HepG2 (cell line): ENCODE results near the gene RBBP8NL. TPM values are rescaled to one million over a fixed set of nuclear protein-coding genes. Genes with fewer than 3 reads are reported as not detected.
A peak's percentile ranks its signal among the peaks of the same experiment; 100 is the strongest.

Source experiments
- GPN1 ChIP-seq: sonication (generic); formaldehyde crosslinking; IDR thresholded peaks from 2 replicates; pipeline ENCODE4 v1.5.1; 2020; ENCODE audit warnings: missing genetic modification reagents, borderline replicate concordance
- GTF3A ChIP-seq: sonication (generic); formaldehyde crosslinking; conservative IDR thresholded peaks from 2 replicates; pipeline ENCODE4 v1.4.0; 2020; ENCODE audit warnings: mild to moderate bottlenecking, missing genetic modification reagents
- HOXA3 ChIP-seq: sonication (generic); formaldehyde crosslinking; IDR thresholded peaks from 2 replicates; pipeline ENCODE4 v1.5.0; 2020; ENCODE audit warnings: missing genetic modification reagents
- JUND ChIP-seq: sonication (generic); formaldehyde crosslinking; IDR thresholded peaks from 2 replicates; pipeline ENCODE4 v1.8.0; 2022; ENCODE audit warnings: mild to moderate bottlenecking, missing genetic modification reagents
- NFYC ChIP-seq: IDR thresholded peaks from 2 replicates; pipeline ENCODE4 v1.6.1; 2016; ENCODE audit warnings: missing genetic modification reagents, missing compliant biosample characterization
- PAWR ChIP-seq: sonication (generic); formaldehyde crosslinking; IDR thresholded peaks from 2 replicates; pipeline ENCODE4 v1.4.0; 2020; ENCODE audit warnings: missing genetic modification reagents, mild to moderate bottlenecking, borderline replicate concordance
- PHF21A ChIP-seq: sonication (generic); formaldehyde crosslinking; IDR thresholded peaks from 2 replicates; pipeline ENCODE4 v1.5.0; 2020; ENCODE audit warnings: mild to moderate bottlenecking, missing genetic modification reagents
- SMYD3 ChIP-seq: sonication (generic); formaldehyde crosslinking; IDR thresholded peaks from 2 replicates; pipeline ENCODE4 v1.8.1; 2023; ENCODE audit warnings: mild to moderate bottlenecking, missing genetic modification reagents
- ZNF24 ChIP-seq: fragments of 450-650 bp; IDR thresholded peaks from 2 replicates; pipeline ENCODE4 v1.6.1; 2017; ENCODE audit warnings: antibody characterized with exemption, mild to moderate bottlenecking
- ZNF432 ChIP-seq: sonication (generic); formaldehyde crosslinking; IDR thresholded peaks from 2 replicates; pipeline ENCODE4 v1.5.0; 2020; ENCODE audit warnings: missing genetic modification reagents, mild to moderate bottlenecking, borderline replicate concordance
- ZNF510 ChIP-seq: sonication (generic); formaldehyde crosslinking; IDR thresholded peaks from 2 replicates; pipeline ENCODE4 v1.4.0; 2020; ENCODE audit warnings: low read depth, mild to moderate bottlenecking, missing genetic modification reagents
- ZNF567 ChIP-seq: sonication (generic); formaldehyde crosslinking; IDR thresholded peaks from 2 replicates; pipeline ENCODE4 v1.8.1; 2023; ENCODE audit warnings: mild to moderate bottlenecking, missing genetic modification reagents, borderline replicate concordance
- ZNF629 ChIP-seq: sonication (generic); formaldehyde crosslinking; conservative IDR thresholded peaks from 2 replicates; pipeline ENCODE4 v1.5.0; 2020; ENCODE audit warnings: missing genetic modification reagents
- ZNF644 ChIP-seq: IDR thresholded peaks from 2 replicates; pipeline ENCODE4 v1.6.1; 2016; ENCODE audit warnings: low read depth
- ZNF674 ChIP-seq: sonication (generic); formaldehyde crosslinking; IDR thresholded peaks from 2 replicates; pipeline ENCODE4 v1.5.0; 2020; ENCODE audit warnings: low read depth, mild to moderate bottlenecking, missing genetic modification reagents
- ZNF782 ChIP-seq: sonication (generic); formaldehyde crosslinking; IDR thresholded peaks from 2 replicates; pipeline ENCODE4 v1.4.0; 2020; ENCODE audit warnings: missing genetic modification reagents, mild to moderate bottlenecking, borderline replicate concordance
- polyA plus RNA-seq, 8 experiments: library from polyadenylated mRNA; depleted of rRNA in 3 of 8; stranded (reverse) in 7 of 8; unstranded in 1 of 8; fragments of >200 nt; fragmentation: Illumina TruSeq in 4 of 8; extraction: Trizol in 4 of 8; gene quantifications; 2 replicates each; pipeline versions ENCODE4 v1.2.1 to v1.2.3, GENCODE V29; 2011 to 2016; ENCODE audit warnings: low read depth in 4 of 8, missing spikeins in 1 of 8, mixed read lengths in 1 of 8; ENCODE audit not compliant: insufficient read depth in 1 of 8
- total RNA-seq, 5 experiments: library from RNA; depleted of rRNA; stranded (reverse); fragments of >200 nt; fragmentation: Illumina TruSeq; extraction: Trizol; gene quantifications; 2 replicates each; pipeline ENCODE4 v1.2.3, GENCODE V29; 2016; ENCODE audit warnings: low read depth in 1 of 5
- TF ChIP-seq, protein P1 (sequence below): sonication (generic); formaldehyde crosslinking; IDR thresholded peaks from 2 replicates; pipeline ENCODE4 v1.9.0; 2021; ENCODE audit warnings: mild to moderate bottlenecking, missing genetic modification reagents
- TF ChIP-seq, protein P2 (sequence below): sonication (generic); formaldehyde crosslinking; IDR thresholded peaks from 2 replicates; pipeline ENCODE4 v1.4.0; 2020; ENCODE audit warnings: low read depth, mild to moderate bottlenecking, missing genetic modification reagents
- TF ChIP-seq, protein P3 (sequence below): fragments of 450-650 bp; IDR thresholded peaks from 2 replicates; pipeline ENCODE4 v1.6.1; 2017; ENCODE audit warnings: mild to moderate bottlenecking

The RBBP8NL gene
- total and polyA plus RNA-seq, 2 of the 13 experiments (the other 11 are each of a cell fraction or from before 2014, with no cell fraction given): 0.69 to 0.86 TPM

DNA sequence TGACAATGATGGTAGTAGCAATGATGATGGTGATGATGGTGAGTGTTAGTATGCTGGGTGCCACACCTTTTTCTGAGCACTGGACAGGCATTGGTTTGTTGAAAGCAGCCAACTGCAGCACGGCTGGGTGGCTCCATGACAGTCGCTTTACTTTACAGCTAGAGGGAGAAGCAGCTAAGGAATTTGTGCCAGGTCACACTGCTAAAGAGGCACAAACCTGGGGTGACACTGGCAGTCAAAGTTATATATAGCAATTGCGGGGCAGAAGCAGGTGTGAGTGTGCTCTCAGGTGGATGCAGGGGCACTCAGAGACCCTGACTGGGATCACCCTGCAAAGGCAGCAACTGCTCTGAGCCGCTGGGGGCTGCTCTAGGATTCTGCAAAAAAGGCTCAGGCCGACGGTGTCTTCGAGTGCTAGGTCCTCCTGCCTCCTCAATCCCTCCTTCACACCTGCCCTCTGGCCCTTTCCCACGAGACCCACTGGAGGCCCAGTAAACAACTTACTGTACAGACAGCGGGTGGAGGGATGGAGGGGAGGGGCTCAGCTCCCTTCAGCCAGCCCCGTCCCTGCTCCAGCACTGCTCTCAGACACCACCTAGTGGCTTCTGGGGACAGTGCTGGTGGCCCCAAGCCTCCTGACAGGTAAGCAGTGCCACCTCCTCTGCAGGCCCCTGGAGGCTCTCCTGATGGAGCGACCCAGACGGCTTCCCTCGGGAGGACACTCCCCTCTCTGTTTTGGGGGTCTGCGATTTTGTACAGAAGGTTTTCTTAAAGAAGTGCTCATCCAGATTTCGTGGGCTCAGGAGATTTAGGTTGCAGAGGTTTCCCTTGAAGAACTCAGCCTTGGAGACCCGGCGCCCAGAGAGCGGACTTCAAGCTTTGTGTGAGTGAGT, 44.8 kb downstream of the RBBP8NL start (continued):
- TF ChIP-seq, protein P1, sequence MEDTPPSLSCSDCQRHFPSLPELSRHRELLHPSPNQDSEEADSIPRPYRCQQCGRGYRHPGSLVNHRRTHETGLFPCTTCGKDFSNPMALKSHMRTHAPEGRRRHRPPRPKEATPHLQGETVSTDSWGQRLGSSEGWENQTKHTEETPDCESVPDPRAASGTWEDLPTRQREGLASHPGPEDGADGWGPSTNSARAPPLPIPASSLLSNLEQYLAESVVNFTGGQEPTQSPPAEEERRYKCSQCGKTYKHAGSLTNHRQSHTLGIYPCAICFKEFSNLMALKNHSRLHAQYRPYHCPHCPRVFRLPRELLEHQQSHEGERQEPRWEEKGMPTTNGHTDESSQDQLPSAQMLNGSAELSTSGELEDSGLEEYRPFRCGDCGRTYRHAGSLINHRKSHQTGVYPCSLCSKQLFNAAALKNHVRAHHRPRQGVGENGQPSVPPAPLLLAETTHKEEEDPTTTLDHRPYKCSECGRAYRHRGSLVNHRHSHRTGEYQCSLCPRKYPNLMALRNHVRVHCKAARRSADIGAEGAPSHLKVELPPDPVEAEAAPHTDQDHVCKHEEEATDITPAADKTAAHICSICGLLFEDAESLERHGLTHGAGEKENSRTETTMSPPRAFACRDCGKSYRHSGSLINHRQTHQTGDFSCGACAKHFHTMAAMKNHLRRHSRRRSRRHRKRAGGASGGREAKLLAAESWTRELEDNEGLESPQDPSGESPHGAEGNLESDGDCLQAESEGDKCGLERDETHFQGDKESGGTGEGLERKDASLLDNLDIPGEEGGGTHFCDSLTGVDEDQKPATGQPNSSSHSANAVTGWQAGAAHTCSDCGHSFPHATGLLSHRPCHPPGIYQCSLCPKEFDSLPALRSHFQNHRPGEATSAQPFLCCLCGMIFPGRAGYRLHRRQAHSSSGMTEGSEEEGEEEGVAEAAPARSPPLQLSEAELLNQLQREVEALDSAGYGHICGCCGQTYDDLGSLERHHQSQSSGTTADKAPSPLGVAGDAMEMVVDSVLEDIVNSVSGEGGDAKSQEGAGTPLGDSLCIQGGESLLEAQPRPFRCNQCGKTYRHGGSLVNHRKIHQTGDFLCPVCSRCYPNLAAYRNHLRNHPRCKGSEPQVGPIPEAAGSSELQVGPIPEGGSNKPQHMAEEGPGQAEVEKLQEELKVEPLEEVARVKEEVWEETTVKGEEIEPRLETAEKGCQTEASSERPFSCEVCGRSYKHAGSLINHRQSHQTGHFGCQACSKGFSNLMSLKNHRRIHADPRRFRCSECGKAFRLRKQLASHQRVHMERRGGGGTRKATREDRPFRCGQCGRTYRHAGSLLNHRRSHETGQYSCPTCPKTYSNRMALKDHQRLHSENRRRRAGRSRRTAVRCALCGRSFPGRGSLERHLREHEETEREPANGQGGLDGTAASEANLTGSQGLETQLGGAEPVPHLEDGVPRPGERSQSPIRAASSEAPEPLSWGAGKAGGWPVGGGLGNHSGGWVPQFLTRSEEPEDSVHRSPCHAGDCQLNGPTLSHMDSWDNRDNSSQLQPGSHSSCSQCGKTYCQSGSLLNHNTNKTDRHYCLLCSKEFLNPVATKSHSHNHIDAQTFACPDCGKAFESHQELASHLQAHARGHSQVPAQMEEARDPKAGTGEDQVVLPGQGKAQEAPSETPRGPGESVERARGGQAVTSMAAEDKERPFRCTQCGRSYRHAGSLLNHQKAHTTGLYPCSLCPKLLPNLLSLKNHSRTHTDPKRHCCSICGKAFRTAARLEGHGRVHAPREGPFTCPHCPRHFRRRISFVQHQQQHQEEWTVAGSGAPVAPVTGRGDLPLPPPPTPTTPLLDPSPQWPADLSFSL: no peak
- TF ChIP-seq HOXA3 (CRISPR knock-in tag): peak; percentile 73
- TF ChIP-seq ZNF432: no peak
- TF ChIP-seq JUND: no peak
- peak; percentile 52; the same call in 1 of the 2 replicates for TF ChIP-seq ZNF629 (CRISPR knock-in tag)
- TF ChIP-seq NFYC (CRISPR knock-in tag): peak; percentile 36; the same call in 1 of the 2 replicates
- TF ChIP-seq GTF3A (CRISPR knock-in tag): no peak
- TF ChIP-seq GPN1: no peak; the same call in 1 of the 2 replicates
- TF ChIP-seq, protein P2, sequence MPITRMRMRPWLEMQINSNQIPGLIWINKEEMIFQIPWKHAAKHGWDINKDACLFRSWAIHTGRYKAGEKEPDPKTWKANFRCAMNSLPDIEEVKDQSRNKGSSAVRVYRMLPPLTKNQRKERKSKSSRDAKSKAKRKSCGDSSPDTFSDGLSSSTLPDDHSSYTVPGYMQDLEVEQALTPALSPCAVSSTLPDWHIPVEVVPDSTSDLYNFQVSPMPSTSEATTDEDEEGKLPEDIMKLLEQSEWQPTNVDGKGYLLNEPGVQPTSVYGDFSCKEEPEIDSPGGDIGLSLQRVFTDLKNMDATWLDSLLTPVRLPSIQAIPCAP: no peak
- TF ChIP-seq SMYD3: no peak
- TF ChIP-seq ZNF510: 0 out of 2 replicates have a peak, but pooled peaks have one; percentile 74
- peak; percentile 89; the same call in 1 of the 2 replicates for TF ChIP-seq ZNF782
- no peak for TF ChIP-seq ZNF24
- no peak for TF ChIP-seq ZNF567 (CRISPR knock-in tag)
- TF ChIP-seq PHF21A: 0 out of 2 replicates have a peak, but pooled peaks have one; percentile 33
- 0 out of 2 replicates have a peak, but pooled peaks have one; percentile 35 for TF ChIP-seq PAWR
- no peak for TF ChIP-seq ZNF644 (CRISPR knock-in tag)
- 0 out of 2 replicates have a peak, but pooled peaks have one; percentile 48 for TF ChIP-seq ZNF674
- TF ChIP-seq, protein P3, sequence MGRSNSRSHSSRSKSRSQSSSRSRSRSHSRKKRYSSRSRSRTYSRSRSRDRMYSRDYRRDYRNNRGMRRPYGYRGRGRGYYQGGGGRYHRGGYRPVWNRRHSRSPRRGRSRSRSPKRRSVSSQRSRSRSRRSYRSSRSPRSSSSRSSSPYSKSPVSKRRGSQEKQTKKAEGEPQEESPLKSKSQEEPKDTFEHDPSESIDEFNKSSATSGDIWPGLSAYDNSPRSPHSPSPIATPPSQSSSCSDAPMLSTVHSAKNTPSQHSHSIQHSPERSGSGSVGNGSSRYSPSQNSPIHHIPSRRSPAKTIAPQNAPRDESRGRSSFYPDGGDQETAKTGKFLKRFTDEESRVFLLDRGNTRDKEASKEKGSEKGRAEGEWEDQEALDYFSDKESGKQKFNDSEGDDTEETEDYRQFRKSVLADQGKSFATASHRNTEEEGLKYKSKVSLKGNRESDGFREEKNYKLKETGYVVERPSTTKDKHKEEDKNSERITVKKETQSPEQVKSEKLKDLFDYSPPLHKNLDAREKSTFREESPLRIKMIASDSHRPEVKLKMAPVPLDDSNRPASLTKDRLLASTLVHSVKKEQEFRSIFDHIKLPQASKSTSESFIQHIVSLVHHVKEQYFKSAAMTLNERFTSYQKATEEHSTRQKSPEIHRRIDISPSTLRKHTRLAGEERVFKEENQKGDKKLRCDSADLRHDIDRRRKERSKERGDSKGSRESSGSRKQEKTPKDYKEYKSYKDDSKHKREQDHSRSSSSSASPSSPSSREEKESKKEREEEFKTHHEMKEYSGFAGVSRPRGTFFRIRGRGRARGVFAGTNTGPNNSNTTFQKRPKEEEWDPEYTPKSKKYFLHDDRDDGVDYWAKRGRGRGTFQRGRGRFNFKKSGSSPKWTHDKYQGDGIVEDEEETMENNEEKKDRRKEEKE: no peak
